ENCODE data around the gene LRRC1.

Gene LRRC1

DNA sequence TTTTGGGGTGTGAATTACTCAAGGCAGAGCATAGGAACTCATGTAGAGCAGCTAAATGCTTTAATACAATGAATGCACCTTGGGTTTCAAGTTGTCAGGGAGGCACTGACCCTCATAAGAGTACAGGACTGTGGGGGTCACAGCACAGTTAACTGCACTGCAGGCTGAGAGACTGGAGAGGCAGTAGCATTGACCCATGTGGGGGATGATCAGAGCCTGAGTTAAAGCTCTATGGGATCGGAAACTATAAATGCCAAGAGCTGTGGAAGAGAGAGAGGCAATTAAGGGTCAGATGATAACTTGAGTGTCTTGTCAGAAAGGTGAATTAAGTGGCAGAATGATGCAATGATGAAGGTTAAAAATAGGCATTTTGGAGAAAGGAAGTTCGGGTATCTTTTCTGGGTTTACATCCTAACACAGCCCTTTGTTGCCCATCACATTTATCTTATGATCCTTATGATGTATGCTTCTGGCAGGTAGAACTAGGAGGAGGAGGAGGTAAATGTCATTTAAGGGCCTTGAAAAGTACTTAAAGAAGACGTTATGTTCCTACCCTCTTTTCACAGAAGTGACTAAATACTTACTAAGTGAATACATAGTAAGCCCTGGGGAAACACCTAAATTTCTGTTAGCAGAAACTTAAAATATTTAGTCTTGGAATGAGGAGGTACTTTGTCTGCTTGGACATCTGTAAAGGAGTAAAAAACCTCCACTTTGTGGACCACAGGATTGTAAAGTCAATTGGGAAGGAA, 24.2 kb downstream of the LRRC1 start:
- H3K9me3 Mint-ChIP-seq, result no peaks in the 10 kb centered on the region
- no peaks in the 10 kb centered on the region for H3K36me3 Mint-ChIP-seq
- peak overlapping the region; percentile 6 for H3K27ac Mint-ChIP-seq
- no peak for DNase-seq (ENCODE audit: low spot score in 2 of 2)
- peaks cover 7% of the 10 kb centered on the region for H3K4me1 Mint-ChIP-seq
- H3K4me3 Mint-ChIP-seq, result no peak overlapping the region
- peak; percentile 43 for ATAC-seq

DNA sequence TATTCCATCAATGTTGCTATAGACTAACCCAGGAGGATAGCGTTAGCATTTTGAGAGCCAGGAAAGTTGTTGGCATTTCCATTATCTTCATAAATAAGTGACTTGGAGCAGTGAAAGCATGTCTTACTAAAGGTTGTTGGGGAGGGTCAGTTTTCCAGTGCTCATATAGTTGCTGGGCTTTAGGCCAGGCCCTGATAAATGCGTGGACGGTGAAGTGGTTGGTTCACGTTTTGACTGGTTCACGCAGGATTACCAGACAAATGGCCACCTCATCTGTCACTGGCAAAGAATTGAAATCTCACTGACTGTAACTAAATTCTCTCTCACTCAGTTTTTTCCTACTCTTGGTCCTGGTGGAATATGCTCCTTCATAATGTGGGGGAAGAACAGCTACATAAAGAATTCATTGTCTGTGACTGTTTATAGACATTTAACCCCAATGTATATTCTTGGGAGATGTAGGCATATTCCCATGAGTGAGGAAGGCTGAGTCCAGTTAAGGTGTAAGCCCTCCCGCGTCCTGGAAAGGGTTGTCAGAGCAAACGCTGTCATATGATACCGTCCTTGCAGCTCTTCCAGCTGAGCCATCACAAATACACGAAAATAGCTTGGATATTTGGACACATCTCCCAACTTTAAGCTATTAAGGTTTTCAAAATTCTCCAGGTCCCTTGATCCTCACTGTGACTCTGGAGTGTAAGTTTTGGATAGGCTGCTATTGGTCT, 27.8 kb downstream of the LRRC1 start:
- H3K4me1 Mint-ChIP-seq, result peaks cover 18% of the 10 kb centered on the region
- no peak for DNase-seq (ENCODE audit: low spot score in 2 of 2)
- H3K9me3 Mint-ChIP-seq, result no peaks in the 10 kb centered on the region
- ATAC-seq, result no peak
- no peaks in the 10 kb centered on the region for H3K36me3 Mint-ChIP-seq
- no peak overlapping the region for H3K4me3 Mint-ChIP-seq
- H3K27ac Mint-ChIP-seq, result no peak overlapping the region

DNA sequence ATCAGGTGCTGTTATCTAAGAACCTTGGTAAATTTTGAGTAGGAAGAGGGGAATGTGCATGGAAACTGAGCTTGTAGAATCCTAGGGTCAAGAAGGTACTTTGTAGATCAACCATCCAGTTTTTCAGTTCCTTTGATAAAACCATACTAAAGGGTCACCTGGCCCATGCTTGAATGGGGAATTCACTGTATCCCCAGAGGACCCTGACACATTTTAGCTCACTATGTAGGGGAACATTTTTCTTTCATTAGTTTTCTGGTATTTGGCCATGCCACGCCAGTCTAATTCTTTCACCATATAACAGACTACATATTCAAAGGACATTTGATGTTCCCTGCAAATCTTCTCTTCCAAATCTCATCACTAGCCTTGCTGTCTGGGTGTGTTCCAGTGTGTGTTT, 29.9 kb downstream of the LRRC1 start:
- Mint-ChIP-seq H3K27ac (no peak overlapping the region), H3K4me3 (no peak overlapping the region)

DNA sequence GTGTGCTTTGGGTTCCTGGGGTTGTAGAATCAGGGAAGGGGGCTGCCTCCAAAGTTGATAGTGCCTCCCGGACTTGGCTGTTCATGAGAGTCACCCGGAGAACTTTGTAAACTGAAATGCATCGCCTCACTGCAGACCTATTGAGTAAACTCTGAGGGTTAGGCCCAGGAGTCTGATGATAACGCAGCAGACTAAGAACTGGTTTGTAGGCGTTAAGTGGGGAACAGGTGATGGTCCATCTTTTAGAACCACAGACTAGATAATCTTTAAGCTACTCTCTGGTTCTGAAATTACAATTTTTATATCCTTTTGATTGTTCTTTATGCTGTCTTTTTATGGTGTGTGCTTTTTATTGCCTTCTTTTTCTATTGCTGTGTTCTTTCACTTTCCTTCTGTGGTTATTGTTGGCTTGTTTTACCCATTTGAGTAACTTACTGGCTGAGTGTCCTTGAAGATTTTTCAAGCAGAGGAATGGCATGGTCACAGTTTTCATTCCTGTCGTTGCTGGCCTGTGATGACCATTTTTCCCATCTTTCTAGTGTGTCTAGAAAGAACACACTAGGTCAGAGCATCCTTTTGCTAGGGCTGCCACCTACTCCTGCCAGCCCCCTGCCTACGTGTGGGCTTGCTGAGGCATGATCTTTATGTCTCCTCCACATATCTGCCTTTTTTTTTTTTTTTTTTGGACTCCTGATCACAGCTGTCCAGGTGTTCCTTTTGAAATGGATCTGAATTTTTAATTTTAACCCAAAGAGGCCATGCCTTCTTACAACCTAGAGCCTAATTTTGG, 30.9 kb downstream of the LRRC1 start:
- Mint-ChIP-seq H3K36me3 (no peaks in the 10 kb centered on the region), H3K4me1 (peaks cover 24% of the 10 kb centered on the region), H3K27ac (no peak overlapping the region), H3K9me3 (no peaks in the 10 kb centered on the region), H3K4me3 (no peak overlapping the region)
- DNase-seq (ENCODE audit: low spot score in 2 of 2), result no peak
- no peak for ATAC-seq

More for the DNA sequence above, 29.9 kb downstream of the LRRC1 start:
- H3K4me1 Mint-ChIP-seq, result peaks cover 21% of the 10 kb centered on the region
- no peaks in the 10 kb centered on the region for H3K36me3 Mint-ChIP-seq
- ATAC-seq, result no peak
- H3K9me3 Mint-ChIP-seq, result no peaks in the 10 kb centered on the region
- DNase-seq (ENCODE audit: low spot score in 2 of 2), result no peak

DNA sequence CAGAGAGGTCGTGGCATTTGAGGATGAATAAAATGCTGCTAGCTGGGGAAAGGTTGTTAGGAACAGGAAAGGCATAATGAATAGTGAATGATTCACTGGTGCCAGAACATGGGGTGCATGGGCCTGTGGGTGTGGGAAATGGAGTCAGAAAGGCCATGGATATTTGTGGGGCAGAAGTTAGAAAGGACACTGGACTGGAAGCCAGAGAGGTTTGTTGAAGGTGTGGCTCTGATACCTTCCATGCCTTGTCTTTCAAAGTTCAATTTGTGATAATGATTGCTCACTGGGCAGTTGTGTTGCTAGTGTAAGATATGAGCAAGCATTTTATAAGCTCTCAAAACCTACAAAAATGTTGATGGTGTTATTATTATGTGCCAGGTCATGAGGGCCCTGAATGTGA, 32.7 kb downstream of the LRRC1 start:
- H3K36me3 Mint-ChIP-seq, result no peaks in the 10 kb centered on the region
- no peak overlapping the region for H3K27ac Mint-ChIP-seq
- no peaks in the 10 kb centered on the region for H3K9me3 Mint-ChIP-seq
- no peak for DNase-seq (ENCODE audit: low spot score in 2 of 2)
- ATAC-seq, result no peak
- peaks cover 24% of the 10 kb centered on the region for H3K4me1 Mint-ChIP-seq
- H3K4me3 Mint-ChIP-seq, result no peak overlapping the region

DNA sequence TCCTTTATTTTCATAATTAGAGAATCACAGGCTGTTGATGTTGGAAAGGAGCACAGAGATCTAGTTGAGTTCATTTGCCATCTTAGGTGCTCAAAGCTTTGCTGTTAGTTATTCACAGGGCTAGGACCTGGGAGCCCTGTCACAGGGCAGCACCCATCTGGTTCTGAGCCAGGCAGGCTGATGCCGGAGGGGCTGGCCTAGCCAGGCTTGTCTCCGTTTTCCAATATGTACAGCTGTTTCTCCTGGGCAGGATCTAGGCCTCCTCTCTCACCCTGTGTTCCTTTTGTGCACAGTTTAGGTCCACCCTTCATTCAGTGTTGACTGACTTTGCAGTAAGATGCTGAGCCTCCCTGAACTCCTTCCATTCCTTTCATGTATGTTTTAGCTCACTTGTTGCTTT, 33.4 kb downstream of the LRRC1 start:
- no peaks in the 10 kb centered on the region for H3K36me3 Mint-ChIP-seq
- peaks cover 24% of the 10 kb centered on the region for H3K4me1 Mint-ChIP-seq
- no peaks in the 10 kb centered on the region for H3K9me3 Mint-ChIP-seq
- H3K4me3 Mint-ChIP-seq, result no peak overlapping the region
- ATAC-seq (no peak), DNase-seq (ENCODE audit: low spot score in 2 of 2) (no peak)
- H3K27ac Mint-ChIP-seq, result no peak overlapping the region

DNA sequence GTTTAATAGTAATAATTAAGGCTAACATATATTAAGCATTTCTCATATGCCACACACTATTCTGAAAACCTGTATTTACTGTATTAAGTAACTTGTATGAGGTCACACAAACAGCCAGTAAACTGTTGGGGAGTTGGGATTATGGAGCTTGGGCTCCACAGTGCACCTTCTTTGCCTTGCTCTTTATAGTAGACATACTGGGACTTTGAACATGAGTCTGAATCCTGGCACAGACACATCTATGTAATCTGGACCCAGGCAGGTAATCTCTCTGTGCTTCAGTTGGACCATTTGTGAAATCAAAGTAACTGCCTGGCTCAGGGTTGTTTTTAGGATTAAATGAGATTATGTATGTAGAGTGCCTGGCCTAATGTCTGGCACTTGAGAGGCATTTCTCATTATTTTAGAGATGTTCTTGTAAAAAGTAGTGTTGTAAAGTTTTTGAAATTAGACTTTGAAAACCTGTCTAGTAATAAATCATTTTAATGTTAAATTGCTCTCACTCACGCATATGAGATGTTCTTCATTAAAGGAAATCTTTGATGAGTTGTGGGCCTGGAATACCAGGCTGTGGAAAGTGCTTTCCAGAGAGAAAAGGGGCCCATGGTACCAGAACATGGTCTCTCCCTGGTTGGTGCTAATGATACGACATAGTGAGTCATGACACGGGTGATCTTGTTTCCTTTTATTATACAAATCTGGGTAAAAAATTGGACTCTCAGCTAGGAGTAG, 34.3 kb downstream of the LRRC1 start:
- no peak for DNase-seq (ENCODE audit: low spot score in 2 of 2)
- peaks cover 24% of the 10 kb centered on the region for H3K4me1 Mint-ChIP-seq
- no peaks in the 10 kb centered on the region for H3K36me3 Mint-ChIP-seq
- no peak overlapping the region for H3K4me3 Mint-ChIP-seq
- no peaks in the 10 kb centered on the region for H3K9me3 Mint-ChIP-seq
- H3K27ac Mint-ChIP-seq, result no peak overlapping the region
- no peak for ATAC-seq

DNA sequence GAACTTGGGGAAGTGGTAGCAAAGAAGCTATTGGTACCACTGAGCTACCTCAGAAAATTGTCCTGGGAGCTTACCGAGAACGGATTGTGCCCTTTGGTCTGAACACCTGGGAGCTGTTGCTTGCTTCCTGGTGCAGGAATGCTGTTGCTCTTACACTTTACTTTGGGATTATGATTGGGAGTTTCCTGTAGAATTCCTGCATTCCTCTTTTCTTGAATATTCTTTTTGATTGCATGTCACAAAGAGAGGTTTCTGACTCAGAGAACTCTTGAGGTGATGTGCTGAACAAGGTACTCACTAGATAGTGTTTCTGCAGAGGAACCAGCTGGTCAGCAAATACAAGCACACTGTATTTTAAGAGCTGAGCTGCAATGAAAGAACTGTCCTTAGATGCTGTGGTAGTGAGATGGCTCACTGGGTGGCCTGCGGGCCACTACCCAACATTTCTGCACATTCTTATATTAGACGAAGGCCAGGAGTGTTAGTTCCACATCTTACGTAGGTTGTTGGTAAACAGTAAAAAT, 35.0 kb downstream of the LRRC1 start:
- Mint-ChIP-seq H3K36me3 (no peaks in the 10 kb centered on the region), H3K4me1 (peaks cover 24% of the 10 kb centered on the region), H3K4me3 (no peak overlapping the region), H3K27ac (no peak overlapping the region), H3K9me3 (no peaks in the 10 kb centered on the region)
- ATAC-seq (no peak), DNase-seq (ENCODE audit: low spot score in 2 of 2) (no peak)

DNA sequence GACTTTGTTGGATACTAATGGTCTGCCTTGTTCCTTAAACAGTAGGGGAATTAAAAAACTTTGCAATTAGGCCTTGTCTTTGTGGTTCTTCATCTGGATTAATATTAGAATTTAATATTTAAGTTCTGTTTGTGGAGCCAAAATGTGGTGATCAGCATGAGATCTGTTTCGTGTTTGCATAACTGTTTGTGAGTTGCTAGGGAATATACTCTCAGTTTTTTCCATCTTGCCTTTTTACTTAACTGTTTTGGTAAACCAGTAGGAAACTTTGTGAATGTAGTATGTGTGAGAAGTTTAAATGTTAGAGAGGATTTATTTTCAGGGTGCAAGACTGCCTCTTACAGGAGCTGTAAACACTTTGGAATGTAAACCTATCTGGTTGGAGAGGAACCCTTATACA, 35.6 kb downstream of the LRRC1 start:
- no peak overlapping the region for H3K27ac Mint-ChIP-seq
- no peaks in the 10 kb centered on the region for H3K9me3 Mint-ChIP-seq
- H3K4me1 Mint-ChIP-seq, result peaks cover 24% of the 10 kb centered on the region
- no peaks in the 10 kb centered on the region for H3K36me3 Mint-ChIP-seq
- DNase-seq (ENCODE audit: low spot score in 2 of 2) (no peak), ATAC-seq (no peak)
- H3K4me3 Mint-ChIP-seq, result no peak overlapping the region

DNA sequence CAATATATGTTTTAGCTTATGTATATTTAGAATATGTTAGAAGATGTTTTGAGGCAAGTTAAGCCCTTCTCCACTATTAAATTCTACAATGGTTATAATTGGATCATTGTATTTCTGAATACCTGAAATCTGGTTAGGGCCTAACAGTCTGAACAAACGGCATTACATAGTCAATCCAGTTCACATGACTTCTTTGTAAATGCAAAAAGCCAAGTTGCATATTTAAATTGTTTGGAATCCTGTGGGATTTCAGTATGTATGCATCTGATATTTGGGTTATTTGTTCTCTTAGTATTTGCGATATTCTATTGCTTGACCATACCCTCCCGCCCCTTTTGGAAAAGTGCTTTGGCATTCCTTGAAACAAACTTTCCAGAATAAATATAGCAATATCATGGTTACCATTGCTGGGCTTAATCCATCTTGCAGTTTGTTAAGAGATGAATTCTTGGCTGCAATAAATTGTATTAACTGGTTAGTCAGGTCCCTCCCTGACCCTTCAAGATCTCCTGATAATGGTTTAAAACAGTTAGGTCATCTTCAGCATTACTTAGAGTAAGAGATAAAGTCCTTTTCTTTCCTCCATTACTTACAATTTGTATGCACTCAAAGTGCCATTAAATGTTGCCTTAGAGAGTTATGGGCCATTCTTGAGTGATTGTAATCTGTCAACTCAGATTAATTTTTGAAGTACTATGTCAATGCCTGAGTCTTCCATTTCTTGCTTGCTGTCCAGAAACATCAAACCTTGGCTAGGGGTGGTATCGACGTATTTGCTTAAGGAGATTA, 36.5 kb downstream of the LRRC1 start:
- no peak overlapping the region for H3K27ac Mint-ChIP-seq
- ATAC-seq, result no peak
- H3K4me3 Mint-ChIP-seq, result no peak overlapping the region
- H3K9me3 Mint-ChIP-seq, result no peaks in the 10 kb centered on the region
- no peaks in the 10 kb centered on the region for H3K36me3 Mint-ChIP-seq
- DNase-seq (ENCODE audit: low spot score in 2 of 2), result no peak
- H3K4me1 Mint-ChIP-seq, result peaks cover 18% of the 10 kb centered on the region

DNA sequence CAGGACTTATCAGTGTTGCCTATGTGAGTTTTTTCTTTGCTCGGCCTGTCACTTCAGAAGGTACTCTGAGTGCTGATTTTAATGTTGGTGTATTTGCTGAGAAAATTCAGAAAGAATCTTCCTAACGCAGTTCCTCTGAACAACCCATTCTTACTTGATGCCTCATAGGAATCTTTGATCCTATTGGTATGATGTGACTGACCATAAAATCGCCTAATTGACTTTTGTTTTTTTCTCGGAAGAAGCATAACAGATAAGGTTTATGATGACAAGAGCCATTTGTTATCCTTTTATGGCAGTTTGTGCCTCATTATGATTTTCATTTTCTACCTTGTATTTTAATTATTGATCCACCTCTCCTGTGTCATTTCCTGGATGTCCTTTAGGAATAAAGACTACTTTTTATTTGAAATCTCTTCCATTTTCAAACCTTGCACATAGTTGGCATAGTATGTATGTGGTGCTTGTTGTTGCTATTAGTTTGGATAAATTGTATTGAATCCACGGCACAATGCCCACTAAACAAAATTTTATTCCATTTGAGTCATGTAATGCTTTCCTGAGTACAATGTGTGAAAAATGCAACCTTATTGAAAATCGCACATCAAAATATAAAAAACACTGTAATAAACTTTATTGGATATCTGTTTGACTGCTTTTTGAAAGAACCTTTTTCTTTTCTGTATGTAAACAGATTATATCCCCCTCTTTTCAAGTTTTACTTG, 37.3 kb downstream of the LRRC1 start:
- DNase-seq (ENCODE audit: low spot score in 2 of 2) (no peak), ATAC-seq (no peak)
- Mint-ChIP-seq H3K36me3 (no peaks in the 10 kb centered on the region), H3K9me3 (no peaks in the 10 kb centered on the region), H3K27ac (no peak overlapping the region), H3K4me1 (peaks cover 12% of the 10 kb centered on the region), H3K4me3 (no peak overlapping the region)

DNA sequence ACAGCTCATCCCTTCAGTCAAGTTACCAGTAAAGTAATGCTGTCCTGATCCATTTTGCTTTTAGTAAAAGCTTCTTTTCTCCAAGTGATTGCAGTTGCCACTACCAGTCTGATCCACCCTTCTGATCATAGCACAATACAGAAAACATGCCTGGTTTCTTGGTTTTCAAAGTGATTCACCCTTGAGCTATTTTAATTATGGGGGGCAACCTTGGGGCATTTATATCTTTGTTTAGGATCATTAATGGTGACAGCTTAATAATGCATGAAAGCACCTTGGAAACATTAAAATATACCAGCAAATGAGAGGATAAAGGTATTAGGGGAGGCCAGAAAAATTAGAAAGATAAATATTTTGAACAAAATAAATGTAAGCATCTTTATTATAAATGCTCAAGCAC, 38.4 kb downstream of the LRRC1 start:
- ATAC-seq (no peak), DNase-seq (ENCODE audit: low spot score in 2 of 2) (no peak)
- no peak overlapping the region for H3K27ac Mint-ChIP-seq
- no peaks in the 10 kb centered on the region for H3K9me3 Mint-ChIP-seq
- H3K36me3 Mint-ChIP-seq, result no peaks in the 10 kb centered on the region
- peaks cover 11% of the 10 kb centered on the region for H3K4me1 Mint-ChIP-seq
- no peak overlapping the region for H3K4me3 Mint-ChIP-seq

DNA sequence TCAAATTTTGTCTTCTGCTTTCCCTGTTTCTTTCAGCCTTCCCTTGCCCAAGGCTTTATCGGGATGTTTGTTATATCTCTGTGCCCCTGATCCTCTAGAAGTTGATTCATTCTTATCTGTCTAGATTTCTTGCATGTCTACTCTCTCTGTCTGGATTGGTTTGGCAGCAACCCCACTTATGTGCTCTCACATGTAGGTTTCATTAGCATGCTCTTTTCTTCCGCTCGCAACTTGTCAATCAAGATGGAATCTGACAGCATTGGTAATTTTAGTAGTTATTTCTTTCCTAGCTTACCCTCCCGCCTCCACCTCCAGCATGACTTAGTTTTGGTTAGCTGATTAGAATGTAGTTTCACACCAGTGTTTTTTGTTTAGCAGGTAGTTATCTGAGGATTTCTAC, 39.3 kb downstream of the LRRC1 start:
- Mint-ChIP-seq H3K27ac (no peak overlapping the region), H3K36me3 (no peaks in the 10 kb centered on the region), H3K4me3 (no peak overlapping the region), H3K4me1 (peaks cover 6% of the 10 kb centered on the region), H3K9me3 (no peaks in the 10 kb centered on the region)
- DNase-seq (ENCODE audit: low spot score in 2 of 2) (no peak), ATAC-seq (no peak)
